Fibroblast of the aortic adventitia (primary cell): Measurements from ENCODE around the gene RASGRP2. TPM values are rescaled to one million over a fixed set of nuclear protein-coding genes. Genes with fewer than 3 reads are reported as not detected.

Source experiments
- DNase-seq: peaks from one replicate; pipeline ENCODE4 v3.0.0-alpha.2; 2010; ENCODE audit warnings: low read depth
- H3K4me3 ChIP-seq: 2 replicates; pipeline ENCODE4 v1.5.1; 2011; ENCODE audit warnings: low read depth, mild to moderate bottlenecking, control low read depth, low read length, moderate library complexity
- total RNA-seq: library from RNA; depleted of rRNA; stranded (reverse); fragments of >200 nt; gene quantifications from 2 replicates; pipeline ENCODE4 v1.2.3, GENCODE V29; 2012; ENCODE audit warnings: low replicate concordance
- TF ChIP-seq, protein P1 (sequence below): IDR thresholded peaks from 2 replicates; pipeline ENCODE4 v1.5.1; 2011; ENCODE audit warnings: mild to moderate bottlenecking, low read length, control low read depth, inconsistent platforms; ENCODE audit not compliant: insufficient read depth

Gene RASGRP2
- total RNA-seq, 1 donor, result not detected

DNA sequence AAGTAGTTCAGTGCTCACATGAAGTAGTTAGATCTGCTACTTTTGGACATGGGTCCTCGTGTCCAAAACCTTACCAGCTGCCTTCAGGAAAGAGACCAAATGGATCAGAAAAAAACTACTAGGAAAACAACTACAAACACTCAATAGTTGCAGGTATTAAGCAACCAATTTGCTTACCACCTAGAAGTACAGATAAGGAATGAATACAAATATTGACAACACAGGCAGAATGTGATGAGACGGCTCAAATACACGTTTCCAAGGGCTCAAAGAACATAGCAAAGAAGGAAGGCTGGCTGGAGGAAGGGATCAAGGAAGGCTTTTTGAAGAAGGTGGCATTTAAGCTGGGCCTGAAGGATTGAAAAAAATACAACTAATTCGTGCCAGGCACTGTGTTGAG, 62.8 kb downstream of the RASGRP2 start:
- no peak for DNase-seq
- no peak overlapping the region for H3K4me3 ChIP-seq
- TF ChIP-seq, protein P1, sequence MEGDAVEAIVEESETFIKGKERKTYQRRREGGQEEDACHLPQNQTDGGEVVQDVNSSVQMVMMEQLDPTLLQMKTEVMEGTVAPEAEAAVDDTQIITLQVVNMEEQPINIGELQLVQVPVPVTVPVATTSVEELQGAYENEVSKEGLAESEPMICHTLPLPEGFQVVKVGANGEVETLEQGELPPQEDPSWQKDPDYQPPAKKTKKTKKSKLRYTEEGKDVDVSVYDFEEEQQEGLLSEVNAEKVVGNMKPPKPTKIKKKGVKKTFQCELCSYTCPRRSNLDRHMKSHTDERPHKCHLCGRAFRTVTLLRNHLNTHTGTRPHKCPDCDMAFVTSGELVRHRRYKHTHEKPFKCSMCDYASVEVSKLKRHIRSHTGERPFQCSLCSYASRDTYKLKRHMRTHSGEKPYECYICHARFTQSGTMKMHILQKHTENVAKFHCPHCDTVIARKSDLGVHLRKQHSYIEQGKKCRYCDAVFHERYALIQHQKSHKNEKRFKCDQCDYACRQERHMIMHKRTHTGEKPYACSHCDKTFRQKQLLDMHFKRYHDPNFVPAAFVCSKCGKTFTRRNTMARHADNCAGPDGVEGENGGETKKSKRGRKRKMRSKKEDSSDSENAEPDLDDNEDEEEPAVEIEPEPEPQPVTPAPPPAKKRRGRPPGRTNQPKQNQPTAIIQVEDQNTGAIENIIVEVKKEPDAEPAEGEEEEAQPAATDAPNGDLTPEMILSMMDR, result no peak

DNA sequence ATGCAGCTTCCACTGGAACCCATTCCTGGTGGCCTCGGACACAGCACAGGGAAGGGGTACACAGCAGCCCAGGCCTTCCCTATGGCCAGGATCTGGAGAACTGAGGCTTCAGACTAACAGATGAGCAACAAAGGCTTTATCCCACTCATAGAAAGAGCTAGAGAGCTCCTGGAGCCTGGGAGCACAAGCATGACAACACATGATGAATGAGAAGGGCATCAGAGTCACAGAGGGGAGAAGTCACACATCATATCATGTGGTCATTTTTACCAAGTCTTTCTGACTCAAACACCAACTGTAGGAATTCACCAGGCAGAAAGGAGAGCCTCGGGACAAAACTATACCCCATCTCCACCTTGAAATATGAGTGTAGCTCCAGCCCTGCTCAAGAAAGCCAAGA, 64.1 kb downstream of the RASGRP2 start:
- TF ChIP-seq, protein P1, result no peak
- H3K4me3 ChIP-seq, result no peak overlapping the region
- DNase-seq, result no peak

DNA sequence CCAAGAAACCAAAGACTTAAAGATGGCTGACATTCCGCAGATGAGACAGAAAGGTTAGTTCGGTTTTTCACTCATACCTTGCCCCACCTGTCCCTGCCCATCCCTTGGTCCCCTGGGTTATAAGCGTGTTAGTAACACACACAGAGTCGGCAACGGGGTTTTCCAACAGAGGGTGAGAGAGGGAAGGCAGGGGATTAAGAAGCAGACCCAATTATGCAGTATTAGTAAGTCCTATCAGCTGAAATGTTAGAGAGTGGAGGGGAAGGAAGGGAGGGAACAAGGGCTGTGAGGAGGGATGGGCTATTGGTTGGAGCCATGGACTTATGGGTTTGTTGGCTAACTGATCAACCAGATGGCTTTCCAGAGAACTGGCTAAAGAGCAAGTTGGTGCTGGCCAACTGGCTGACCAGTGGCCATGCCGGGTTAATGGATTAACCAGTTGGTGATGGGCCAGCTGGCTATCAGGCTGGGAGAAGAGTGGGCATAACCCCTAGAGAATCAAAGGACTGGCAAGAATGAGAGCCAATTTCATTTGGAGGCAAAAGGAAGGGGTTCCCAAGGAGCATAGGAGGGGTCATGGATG, 66.4 kb downstream of the RASGRP2 start:
- no peak for DNase-seq
- TF ChIP-seq, protein P1, result no peak
- no peak overlapping the region for H3K4me3 ChIP-seq

Other genes with a start within 250 kb of the RASGRP2 start
- not detected in 2 replicates for gene SLC22A11, start 188.2 kb downstream of the RASGRP2 start, total RNA-seq
- gene SLC22A12, start 152.9 kb downstream of the RASGRP2 start, total RNA-seq, result not detected in 2 replicates
- gene NRXN2, start 20.9 kb downstream of the RASGRP2 start, total RNA-seq, result 3.3 and 3.4 TPM in 2 replicates
- gene PYGM, start 15.8 kb upstream of the RASGRP2 start, total RNA-seq, result 0.63 and 1.7 TPM in 2 replicates
- gene SF1, start 34.4 kb upstream of the RASGRP2 start, total RNA-seq, result 150 and 183 TPM in 2 replicates
- gene MAP4K2, start 59.1 kb upstream of the RASGRP2 start, total RNA-seq, result 9.6 and 11.4 TPM in 2 replicates
- gene MEN1, start 66.4 kb upstream of the RASGRP2 start, total RNA-seq, result 6.2 and 15.9 TPM in 2 replicates
- 0.08 and 0.09 TPM in 2 replicates for gene CDC42BPG, start 100.5 kb upstream of the RASGRP2 start, total RNA-seq
- 68.1 and 113 TPM in 2 replicates for gene EHD1, start 134.5 kb upstream of the RASGRP2 start, total RNA-seq
- gene ATG2A, start 173.1 kb upstream of the RASGRP2 start, total RNA-seq, result 18.2 and 18.8 TPM in 2 replicates
- 7.9 and 9.3 TPM in 2 replicates for gene PPP2R5B, start 180.5 kb upstream of the RASGRP2 start, total RNA-seq
- not detected in 2 replicates for gene GPHA2, start 191.8 kb upstream of the RASGRP2 start, total RNA-seq
- gene MAJIN, start 228.0 kb upstream of the RASGRP2 start, total RNA-seq, result not detected in 2 replicates